ACC112 (cell line): Measurements from ENCODE around the gene EZH1.

ENCODE experiments used
- H2AFZ ChIP-seq: fragments of 200-600 bp; sonication (generic); one replicate; pipeline ENCODE4 v1.6.0; 2017; ENCODE audit warnings: antibody characterized with exemption, low read length; ENCODE audit not compliant: unreplicated experiment
- H3K27ac ChIP-seq: fragments of 200-600 bp; sonication (generic); 2 replicates; pipeline ENCODE4 v1.5.1; 2014; ENCODE audit warnings: low read depth, mild to moderate bottlenecking, antibody characterized with exemption, low read length, moderate library complexity
- H3K27me3 ChIP-seq: fragments of 200-600 bp; sonication (generic); 2 replicates; pipeline ENCODE4 v1.6.1; 2014; ENCODE audit warnings: mild to moderate bottlenecking, antibody characterized with exemption, low read length, moderate library complexity, mixed read lengths; ENCODE audit not compliant: insufficient read depth
- H3K36me3 ChIP-seq: fragments of 200-600 bp; sonication (generic); 2 replicates; pipeline ENCODE4 v1.6.1; 2016; ENCODE audit warnings: mild to moderate bottlenecking, antibody characterized with exemption, low read length, moderate library complexity, mixed read lengths; ENCODE audit not compliant: insufficient read depth
- H3K4me1 ChIP-seq: fragments of 200-600 bp; sonication (generic); one replicate; pipeline ENCODE4 v1.6.1; 2016; ENCODE audit warnings: low read length, mixed read lengths; ENCODE audit not compliant: insufficient read depth, unreplicated experiment, control insufficient read depth
- H3K4me3 ChIP-seq: fragments of 200-600 bp; sonication (generic); 2 replicates; pipeline ENCODE4 v1.5.1; 2014; ENCODE audit warnings: mild to moderate bottlenecking, low read depth, low read length
- H3K79me2 ChIP-seq: fragments of 200-600 bp; sonication (generic); one replicate; pipeline ENCODE4 v1.6.0; 2016; ENCODE audit warnings: low read length; ENCODE audit not compliant: control insufficient read depth, unreplicated experiment, insufficient read depth

Gene EZH1

GRCh38 chr17:42681976-42682721 lies 62.7 kb downstream of the EZH1 start, which contains the start of gene CNTNAP1:
Gene CNTNAP1 (plus strand): TSS chr17:42682531. CDS start chr17:42682830, 299 bp downstream.
- Histone ChIP-seq H3K36me3 (peaks cover 8% of the 10 kb centered on the region), H3K79me2 (peaks cover 8% of the 10 kb centered on the region), H3K4me1 (peaks cover 37% of the 10 kb centered on the region), H3K4me3 (peak within 1 kb of the TSS; percentile 89), H3K27ac (peak within 1 kb of the TSS; percentile 45), H2AFZ (peak within 1 kb of the TSS; percentile 16), H3K27me3 (no peaks in the 10 kb centered on the region)

- H2AFZ ChIP-seq, result peak overlapping the region; percentile 74
- peaks cover 37% of the 10 kb centered on the region for H3K4me1 ChIP-seq
- peak overlapping the region; percentile 73 for H3K4me3 ChIP-seq
- peaks cover under 1% of the 10 kb centered on the region; the same call in 1 of the 2 replicates for H3K36me3 ChIP-seq
- peaks cover 22% of the 10 kb centered on the region for H3K79me2 ChIP-seq
- peak overlapping the region; percentile 91 for H3K27ac ChIP-seq
- no peaks in the 10 kb centered on the region for H3K27me3 ChIP-seq
Measured at GRCh38 chr17:42680331-42680808, 64.5 kb downstream of the EZH1 start.

GRCh38 chr17:42679492-42680330 lies 65.1 kb downstream of the EZH1 start:
- Histone ChIP-seq H3K4me3 (peak overlapping the region; percentile 73), H3K36me3 (no peaks in the 10 kb centered on the region), H2AFZ (peak overlapping the region; percentile 74), H3K27ac (peak overlapping the region; percentile 91), H3K4me1 (peaks cover 42% of the 10 kb centered on the region), H3K27me3 (no peaks in the 10 kb centered on the region), H3K79me2 (peaks cover 28% of the 10 kb centered on the region)

- peak overlapping the region; percentile 74 for H2AFZ ChIP-seq
- H3K27me3 ChIP-seq, result no peaks in the 10 kb centered on the region
- H3K4me1 ChIP-seq, result peaks cover 48% of the 10 kb centered on the region
- H3K79me2 ChIP-seq, result peaks cover 30% of the 10 kb centered on the region
- no peaks in the 10 kb centered on the region for H3K36me3 ChIP-seq
- H3K4me3 ChIP-seq, result peak overlapping the region; percentile 73
- H3K27ac ChIP-seq, result peak overlapping the region; percentile 91
Measured at GRCh38 chr17:42678951-42679491, 65.8 kb downstream of the EZH1 start.

- Histone ChIP-seq H3K27me3 (no peaks in the 10 kb centered on the region), H3K36me3 (peaks cover 2% of the 10 kb centered on the region; the same call in 1 of the 2 replicates), H3K27ac (peak overlapping the region; percentile 91), H2AFZ (peak overlapping the region; percentile 84), H3K4me1 (peaks cover 46% of the 10 kb centered on the region), H3K79me2 (peaks cover 27% of the 10 kb centered on the region), H3K4me3 (peak overlapping the region; percentile 73)
Measured at GRCh38 chr17:42677921-42678781, 66.7 kb downstream of the EZH1 start.

- Histone ChIP-seq H2AFZ (peak overlapping the region; percentile 84), H3K79me2 (peaks cover 27% of the 10 kb centered on the region), H3K27ac (peak overlapping the region; percentile 91), H3K4me3 (peak overlapping the region; percentile 85), H3K4me1 (peaks cover 44% of the 10 kb centered on the region), H3K36me3 (peaks cover 4% of the 10 kb centered on the region; the same call in 1 of the 2 replicates), H3K27me3 (no peaks in the 10 kb centered on the region)
Measured at GRCh38 chr17:42677012-42677857, 67.6 kb downstream of the EZH1 start.

GRCh38 chr17:42676424-42677011 lies 68.3 kb downstream of the EZH1 start, which contains the start of gene PLEKHH3:
Gene PLEKHH3 (minus strand): TSS chr17:42676994. CDS start chr17:42676563, 431 bp downstream.
- Histone ChIP-seq H3K27ac (peak within 1 kb of the TSS; percentile 91), H3K36me3 (peaks cover 4% of the 10 kb centered on the region; the same call in 1 of the 2 replicates), H3K4me1 (peaks cover 40% of the 10 kb centered on the region), H3K79me2 (peaks cover 26% of the 10 kb centered on the region), H3K27me3 (no peaks in the 10 kb centered on the region), H2AFZ (peak within 1 kb of the TSS; percentile 84), H3K4me3 (peak within 1 kb of the TSS; percentile 85)

GRCh38 chr17:42675965-42676423 lies 68.8 kb downstream of the EZH1 start:
- peaks cover 4% of the 10 kb centered on the region; the same call in 1 of the 2 replicates for H3K36me3 ChIP-seq
- peak overlapping the region; percentile 10 for H2AFZ ChIP-seq
- H3K27ac ChIP-seq, result no peak overlapping the region; the same call in 1 of the 2 replicates
- H3K79me2 ChIP-seq, result peaks cover 24% of the 10 kb centered on the region
- peaks cover 35% of the 10 kb centered on the region for H3K4me1 ChIP-seq
- H3K4me3 ChIP-seq, result peak overlapping the region; percentile 85
- H3K27me3 ChIP-seq, result no peaks in the 10 kb centered on the region
